Keratinocyte (primary cell): ENCODE measurements around the gene PRR33. TPM values are rescaled to one million over a fixed set of nuclear protein-coding genes. Genes with fewer than 3 reads are reported as not detected.

ENCODE experiments used
- DNase-seq: peaks from one replicate; pipeline ENCODE4 v3.0.0-alpha.2; 2011; ENCODE audit warnings: low read depth, missing footprints, low spot score
- FAIRE-seq: peaks from 2 replicates; lab custom pipeline; 2011; peaks lifted over from hg19 to GRCh38; lab: Jason Lieb, UNC
- H2AFZ ChIP-seq: 2 replicates; pipeline ENCODE4 v1.6.0; 2012; ENCODE audit warnings: low read length, control low read depth, inconsistent platforms; ENCODE audit not compliant: control insufficient read depth
- H3K27ac ChIP-seq: 2 replicates; pipeline ENCODE4 v1.5.1; 2011; ENCODE audit warnings: low read length; ENCODE audit not compliant: control insufficient read depth, insufficient read depth
- H3K27me3 ChIP-seq: 3 replicates; pipeline ENCODE4 v1.6.0; 2011; ENCODE audit warnings: low read length; ENCODE audit not compliant: control insufficient read depth, insufficient read depth; ENCODE audit errors: extremely low read depth
- H3K36me3 ChIP-seq, 2 experiments: 2 replicates in 1 of 2; 3 replicates in 1 of 2; pipeline ENCODE4 v1.5.1; 2011; ENCODE audit warnings: low read length in 2 of 2, mild to moderate bottlenecking in 1 of 2; ENCODE audit not compliant: control insufficient read depth in 2 of 2, insufficient read depth in 2 of 2; ENCODE audit errors: extremely low read depth in 1 of 2
- H3K4me1 ChIP-seq: 3 replicates; pipeline ENCODE4 v1.5.1; 2011; ENCODE audit warnings: low read length; ENCODE audit not compliant: control insufficient read depth, insufficient read depth; ENCODE audit errors: extremely low read depth
- H3K4me2 ChIP-seq: 3 replicates; pipeline ENCODE4 v1.6.0; 2011; ENCODE audit warnings: low read depth, low read length; ENCODE audit not compliant: control insufficient read depth, insufficient read depth; ENCODE audit errors: extremely low read depth
- H3K4me3 ChIP-seq, 3 experiments: fragments of 200-600 bp in 1 of 3; sonication (generic) in 1 of 3; 2 replicates in 2 of 3; 3 replicates in 1 of 3; pipeline ENCODE4 v1.5.1; 2011 to 2016; ENCODE audit warnings: low read length in 3 of 3, mild to moderate bottlenecking in 3 of 3, control low read depth in 2 of 3, inconsistent platforms in 1 of 3, low read depth in 1 of 3, mixed read lengths in 1 of 3, mixed run types in 1 of 3, moderate library complexity in 1 of 3; ENCODE audit not compliant: control insufficient read depth in 2 of 3, insufficient read depth in 2 of 3; ENCODE audit errors: extremely low read depth in 1 of 3
- H3K79me2 ChIP-seq: 2 replicates; pipeline ENCODE4 v1.6.0; 2012; ENCODE audit warnings: low read length; ENCODE audit not compliant: control insufficient read depth, insufficient read depth
- H3K9ac ChIP-seq: 3 replicates; pipeline ENCODE4 v1.6.0; 2011; ENCODE audit warnings: low read length; ENCODE audit not compliant: control insufficient read depth, insufficient read depth; ENCODE audit errors: extremely low read depth
- H3K9me1 ChIP-seq: 3 replicates; pipeline ENCODE4 v1.6.0; 2011; ENCODE audit warnings: low read length; ENCODE audit not compliant: control insufficient read depth, insufficient read depth; ENCODE audit errors: extremely low read depth
- H3K9me3 ChIP-seq: 2 replicates; pipeline ENCODE4 v1.5.1; 2012; ENCODE audit warnings: low read depth, low read length; ENCODE audit not compliant: control insufficient read depth
- H4K20me1 ChIP-seq: 3 replicates; pipeline ENCODE4 v1.6.0; 2011; ENCODE audit warnings: low read length; ENCODE audit not compliant: control insufficient read depth, insufficient read depth; ENCODE audit errors: extremely low read depth
- CTCF ChIP-seq, 3 experiments: IDR thresholded peaks in 1 of 3; conservative IDR thresholded peaks in 1 of 3; optimal IDR thresholded peaks in 1 of 3; 2 replicates in 2 of 3; 3 replicates in 1 of 3; pipeline versions ENCODE3 to v1.5.1; 2011; ENCODE audit warnings: low read length in 3 of 3, mild to moderate bottlenecking in 3 of 3, moderate library complexity in 2 of 3, control low read depth in 1 of 3, inconsistent platforms in 1 of 3; ENCODE audit not compliant: insufficient read depth in 2 of 3; ENCODE audit errors: extremely low read depth in 1 of 3
- EZH2 ChIP-seq: IDR thresholded peaks from one replicate; pipeline ENCODE4 v1.6.1; 2012; ENCODE audit warnings: inconsistent platforms, mild to moderate bottlenecking, low read length, moderate library complexity
- dilution Hi-C: fragments of 300-500 bp; cut with MboI; formaldehyde crosslinking; loops from one replicate; pipeline ENCODE4 v1.7.0; 2020; ENCODE audit warnings: low sequenced_read_pairs; ENCODE audit not compliant: extremely low pct_ligation_motif_present
- polyA plus RNA-seq, 5 experiments: library from polyadenylated mRNA; depleted of rRNA in 3 of 5; stranded (reverse) in 3 of 5; stranded (forward) in 1 of 5; unstranded in 1 of 5; fragments of >200 nt; gene quantifications; 1 replicate in 1 of 5; 2 replicates in 3 of 5; 3 replicates in 1 of 5; pipeline versions ENCODE4 v1.2.1 to v1.2.3, GENCODE V29; 2011 to 2012; ENCODE audit warnings: missing spikeins in 2 of 5, low read depth in 1 of 5, low replicate concordance in 1 of 5

PRR33 gene
- polyA plus RNA-seq, 1 donor (not counting 4 experiments of a cell fraction or from before 2014, with no cell fraction given), result not detected

GRCh38 chr11:1864231-1864630, 27.5 kb downstream of the PRR33 start:
- H3K9ac ChIP-seq, result no peak overlapping the region
- H3K9me1 ChIP-seq, result no peaks in the 10 kb centered on the region
- no peak overlapping the region for H3K4me2 ChIP-seq
- no peak for FAIRE-seq
- no peak overlapping the region for H2AFZ ChIP-seq
- no peaks in the 10 kb centered on the region for H4K20me1 ChIP-seq
- H3K79me2 ChIP-seq, result no peaks in the 10 kb centered on the region
- H3K4me3 ChIP-seq, result no peak overlapping the region
- peaks cover 4% of the 10 kb centered on the region for H3K27me3 ChIP-seq
- DNase-seq, result no peak
- TF ChIP-seq EZH2, result no peak
- H3K36me3 ChIP-seq, result no peaks in the 10 kb centered on the region
- peaks cover 10% of the 10 kb centered on the region for H3K4me1 ChIP-seq
- H3K9me3 ChIP-seq, result no peaks in the 10 kb centered on the region
- dilution Hi-C loops, result no loop called here
- H3K27ac ChIP-seq, result no peak overlapping the region

DNA sequence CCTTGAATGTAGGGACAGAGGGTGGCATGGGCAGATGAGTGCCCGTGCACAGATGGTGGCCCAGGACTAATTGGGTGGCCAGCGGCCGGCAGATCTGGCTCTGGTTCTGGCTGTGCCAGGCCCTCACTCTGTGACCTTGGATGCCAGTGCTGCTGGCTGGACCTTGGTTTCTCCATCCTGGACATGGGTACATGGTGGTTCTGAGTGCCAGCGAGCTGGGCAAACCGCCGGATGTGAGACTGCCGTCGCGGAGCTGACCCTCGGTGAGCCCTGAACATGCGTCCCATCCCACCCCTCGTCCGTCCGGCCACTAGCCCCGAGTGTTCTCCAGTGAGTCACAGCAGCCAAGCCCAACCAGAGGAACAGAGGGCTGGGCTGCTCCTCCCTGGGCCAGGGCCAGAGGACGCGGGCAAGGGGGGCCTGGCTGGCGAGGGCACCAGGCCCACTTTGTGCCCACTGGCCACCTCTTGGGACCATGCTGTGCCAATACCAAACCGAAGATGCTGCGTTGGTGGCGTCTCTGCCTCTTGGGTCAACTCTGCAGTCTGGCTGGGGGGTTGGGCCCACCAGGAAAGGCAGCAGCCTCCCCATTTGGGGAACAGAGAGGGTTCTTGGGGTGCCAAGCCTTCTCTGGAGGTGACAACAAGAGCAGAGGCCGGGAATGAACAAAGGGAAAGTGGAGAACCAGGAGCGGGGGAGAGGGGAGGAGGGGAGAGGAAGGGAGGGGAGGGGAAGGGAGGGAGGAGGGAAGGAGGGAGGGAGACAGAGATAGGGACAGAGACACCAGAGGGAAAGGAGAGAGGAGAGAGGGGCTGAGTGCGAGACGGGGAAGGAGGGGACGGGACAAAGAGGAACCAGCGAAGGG, 28.1 kb downstream of the PRR33 start:
- Histone ChIP-seq H3K4me3 (no peak overlapping the region), H3K4me1 (peaks cover 10% of the 10 kb centered on the region), H2AFZ (no peak overlapping the region), H3K36me3 (no peaks in the 10 kb centered on the region), H3K9me1 (no peaks in the 10 kb centered on the region), H3K79me2 (no peaks in the 10 kb centered on the region), H3K9me3 (no peaks in the 10 kb centered on the region), H3K9ac (no peak overlapping the region), H3K27ac (no peak overlapping the region), H3K4me2 (peak overlapping the region; percentile 27), H4K20me1 (no peaks in the 10 kb centered on the region), H3K27me3 (no peaks in the 10 kb centered on the region)
- TF ChIP-seq EZH2, result no peak
- TF ChIP-seq CTCF (optimal IDR thresholded peaks at IDR 0.05 in 1 of 3, IDR thresholded peaks at IDR 0.05 in 1 of 3, conservative IDR thresholded peaks at IDR 0.05 in 1 of 3; ENCODE audit: extremely low read depth in 1 of 3, insufficient read depth in 2 of 3, low read length in 3 of 3), result no peak
- DNase-seq (no peak), FAIRE-seq (no peak)
- dilution Hi-C loops, result no loop called here
